Activated T-helper 1 cell treated with anti-CD3 and anti-CD28 coated beads, Interleukin-2, amount 50 U/mL, for 16 hours (primary cell): ENCODE measurements around the gene KRT40.
"Not testable (repeated sequence)": the region's sequence is repeated elsewhere in the genome, so short reads cannot be mapped to it uniquely, and the experiment has no call there.

Experiments
- DNase-seq, 2 donors: peaks; one replicate each; pipeline ENCODE4 v3.0.0-alpha.2; 2020; ENCODE audit warnings: low read depth in 1 of 2, low spot score in 1 of 2

The KRT40 gene

DNA sequence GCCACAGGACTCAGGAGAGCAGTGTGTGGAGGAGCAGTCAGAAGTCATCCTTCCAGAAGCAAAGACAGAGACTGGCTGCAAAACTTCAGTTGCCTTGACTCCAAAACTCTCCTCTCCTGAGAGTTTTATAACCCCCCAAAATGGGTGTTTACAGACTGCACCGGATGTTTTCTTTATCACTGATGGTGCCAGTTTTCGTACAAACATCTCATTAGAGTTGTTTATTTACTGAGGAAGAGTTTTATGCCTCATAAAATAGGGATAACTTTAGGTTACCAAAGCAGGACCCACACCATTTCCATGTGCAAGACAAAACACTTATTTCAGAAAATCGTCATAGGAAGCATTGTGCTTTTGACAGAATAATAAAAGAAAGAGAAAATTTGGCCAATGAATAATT is at the start of gene KRT40:
TSS of gene KRT40 (minus strand) at position 101 of the 400 bp plus-strand sequence. CDS start at position 48, 53 bp downstream.
- DNase-seq: no peak

DNA sequence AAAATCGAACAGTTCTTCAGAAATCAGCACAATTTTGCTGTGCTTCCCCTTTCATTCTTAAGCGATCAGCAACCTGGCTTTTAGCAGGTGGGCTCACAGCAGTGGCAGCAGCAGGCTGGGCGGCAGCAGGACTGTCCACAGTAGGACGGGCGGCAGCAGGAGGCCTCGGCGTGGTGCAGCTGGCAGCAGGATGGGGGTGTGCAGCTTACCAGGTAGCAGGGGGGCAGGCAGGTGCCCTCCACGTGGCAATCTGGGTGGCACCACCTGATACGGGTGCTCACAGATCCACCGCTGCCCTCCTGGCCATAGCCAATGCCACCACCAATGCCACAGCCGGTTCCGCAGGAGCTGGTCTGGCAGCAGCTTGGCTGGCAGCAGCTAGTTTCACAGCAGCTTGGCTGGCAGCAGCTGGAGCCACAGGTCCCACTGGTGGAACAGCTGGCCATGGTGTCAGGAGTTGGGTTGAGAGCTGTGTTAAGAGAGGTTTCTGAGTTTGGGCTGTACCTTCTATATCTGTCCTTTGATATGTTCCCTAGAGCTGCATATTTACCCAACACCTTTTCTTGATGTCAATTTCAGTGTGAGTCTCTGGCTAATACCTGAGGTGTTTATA is 45.6 kb upstream of the KRT40 start, which contains the start of gene KRTAP1-4:
TSS of gene KRTAP1-4 (minus strand) at position 563 of the 613 bp plus-strand sequence. CDS start at position 446, 117 bp downstream.
- DNase-seq: no peak

DNA sequence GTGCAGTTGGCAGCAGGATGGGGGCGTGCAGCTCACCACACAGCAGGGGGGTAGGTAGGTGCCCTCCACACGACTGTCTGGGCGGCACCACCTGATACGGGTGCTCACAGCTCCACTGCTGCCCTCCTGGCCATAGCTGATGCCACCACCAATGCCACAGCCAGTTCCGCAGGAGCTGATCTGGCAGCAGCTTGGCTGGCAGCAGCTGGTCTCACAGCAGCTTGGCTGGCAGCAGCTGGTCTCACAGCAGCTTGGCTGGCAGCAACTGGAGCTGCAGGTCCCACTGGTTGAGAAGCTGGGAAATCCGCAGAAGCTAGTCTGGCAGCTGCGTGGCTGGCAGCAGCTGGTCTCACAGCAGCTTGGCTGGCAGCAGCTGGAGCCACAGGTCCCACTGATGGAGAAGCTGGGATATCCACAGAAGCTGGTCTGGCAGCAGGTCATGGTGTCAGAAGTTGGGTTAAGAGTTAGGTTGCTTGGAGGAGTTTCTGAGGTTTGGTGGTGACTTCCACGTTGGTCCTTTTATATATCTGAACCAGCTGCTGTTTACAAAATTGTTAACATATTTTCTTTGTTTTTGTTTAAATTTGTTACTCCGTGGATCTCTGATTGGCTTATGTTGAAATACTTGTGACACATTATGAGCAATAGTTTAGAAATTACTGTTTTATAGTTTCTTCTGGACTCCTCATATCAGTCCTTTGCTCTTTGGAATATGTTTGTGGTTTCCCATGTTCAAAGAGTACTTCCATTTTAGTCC is 42.8 kb upstream of the KRT40 start, which contains the start of gene KRTAP1-5:
TSS of gene KRTAP1-5 (minus strand) at position 494 of the 757 bp plus-strand sequence. CDS start at position 441, 53 bp downstream.
- no peak for DNase-seq

DNA sequence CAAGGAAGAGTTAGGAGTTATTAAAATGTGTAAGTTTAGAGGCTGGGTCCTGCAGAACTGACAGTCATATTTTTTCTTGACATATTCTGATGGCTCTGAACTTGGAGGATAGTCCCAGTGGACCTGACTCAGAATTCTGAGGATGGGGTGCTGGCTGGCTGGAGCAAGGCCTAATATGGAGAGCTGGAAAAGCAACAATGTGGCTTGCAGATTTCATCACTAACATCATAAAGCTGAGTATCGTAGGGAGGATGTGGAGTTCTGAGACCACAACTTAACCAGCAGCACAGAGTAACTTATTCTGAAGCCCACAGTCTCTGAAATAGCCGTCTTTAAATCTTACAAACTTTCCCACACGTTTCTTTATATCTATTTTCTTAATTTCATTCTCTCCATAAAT is 40.6 kb upstream of the KRT40 start:
- no peak for DNase-seq

DNA sequence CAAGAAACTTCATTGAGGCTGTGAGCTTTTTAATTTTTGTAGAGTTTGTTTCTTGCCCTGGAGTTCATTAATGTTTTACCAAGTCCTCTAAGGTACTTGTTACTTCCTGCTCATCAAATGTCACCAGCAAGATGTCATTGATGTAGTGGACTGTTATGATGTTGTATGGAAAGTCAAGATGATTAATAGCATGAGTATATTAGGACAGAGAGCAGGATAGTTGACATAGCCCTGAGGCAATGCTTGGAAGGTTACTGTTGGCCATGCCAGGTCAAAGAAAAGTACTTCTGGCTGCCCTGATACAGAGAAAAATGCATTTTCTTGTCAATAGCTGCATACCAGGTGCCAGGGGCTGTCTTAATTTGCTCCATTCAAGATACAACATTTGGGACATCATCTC is 36.2 kb upstream of the KRT40 start:
- DNase-seq: no peak

DNA sequence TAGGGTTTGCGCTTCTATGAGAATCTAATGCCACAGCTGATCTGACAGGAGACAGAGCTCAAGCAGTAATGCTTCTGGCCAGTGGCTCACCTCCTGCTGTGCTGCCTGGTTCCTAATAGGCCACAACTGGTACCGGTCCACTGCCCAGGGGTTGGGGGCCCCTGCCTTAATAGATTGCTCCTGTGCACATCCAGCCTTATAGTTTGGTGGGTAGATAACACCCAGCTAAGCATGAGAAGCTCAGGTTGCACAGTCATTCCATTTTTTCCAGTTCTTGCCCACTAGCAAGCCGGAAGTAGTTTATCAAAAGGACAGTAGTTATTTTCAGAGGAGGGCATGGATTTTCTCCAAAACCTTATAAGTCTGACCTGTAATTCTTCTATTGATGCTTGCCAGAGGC is 35.3 kb upstream of the KRT40 start:
- no peak for DNase-seq

DNA sequence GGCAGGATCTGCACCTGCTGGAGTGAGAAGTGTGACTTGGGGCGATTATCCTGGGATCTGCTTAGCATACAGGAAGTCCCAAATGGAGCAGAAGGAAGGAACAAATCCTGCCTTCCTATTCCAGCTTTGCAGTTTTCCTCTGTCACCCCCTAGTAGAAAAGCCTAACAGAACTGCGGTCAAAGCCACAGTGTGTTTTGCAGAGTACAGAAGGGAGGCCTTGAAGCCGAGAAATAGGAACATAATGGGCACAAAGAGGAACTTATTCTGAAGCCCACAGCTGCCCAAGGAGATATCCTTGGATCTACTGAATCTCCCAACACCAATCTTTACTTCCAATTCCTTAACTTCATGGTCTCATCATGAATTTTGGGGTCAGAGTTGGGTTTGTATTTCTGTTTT is 34.4 kb upstream of the KRT40 start:
- no peak for DNase-seq

DNA sequence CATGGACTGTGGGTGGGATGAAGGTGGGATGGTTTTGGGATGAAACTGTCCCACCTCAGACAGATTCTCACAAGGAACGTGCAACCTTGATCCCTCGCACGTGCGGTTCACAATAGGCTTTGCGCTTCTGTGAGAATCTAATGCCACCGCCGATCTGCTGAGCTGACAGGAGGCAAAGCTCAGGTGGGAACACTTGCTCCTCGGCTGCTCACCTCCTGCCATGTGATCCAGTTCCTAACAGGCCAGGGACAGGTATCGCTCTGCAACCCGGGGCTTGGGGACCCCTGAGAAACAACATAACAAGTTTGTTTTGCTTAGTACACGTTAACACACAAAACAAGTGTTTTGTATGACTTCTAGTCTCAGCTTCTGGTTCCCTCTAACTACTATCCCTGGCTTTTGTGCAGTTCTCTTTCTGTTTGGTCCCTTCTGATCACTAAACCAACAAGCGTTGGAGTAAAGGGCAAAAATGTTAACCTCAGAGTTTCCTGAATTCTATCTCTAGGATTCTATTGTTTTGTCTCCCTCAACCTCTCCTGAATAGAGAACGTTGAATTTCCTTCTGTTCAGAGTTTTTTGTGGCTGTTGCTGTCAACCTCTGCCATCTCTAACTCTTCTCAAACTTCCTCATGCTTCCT is 32.6 kb upstream of the KRT40 start:
- no peak for DNase-seq

DNA sequence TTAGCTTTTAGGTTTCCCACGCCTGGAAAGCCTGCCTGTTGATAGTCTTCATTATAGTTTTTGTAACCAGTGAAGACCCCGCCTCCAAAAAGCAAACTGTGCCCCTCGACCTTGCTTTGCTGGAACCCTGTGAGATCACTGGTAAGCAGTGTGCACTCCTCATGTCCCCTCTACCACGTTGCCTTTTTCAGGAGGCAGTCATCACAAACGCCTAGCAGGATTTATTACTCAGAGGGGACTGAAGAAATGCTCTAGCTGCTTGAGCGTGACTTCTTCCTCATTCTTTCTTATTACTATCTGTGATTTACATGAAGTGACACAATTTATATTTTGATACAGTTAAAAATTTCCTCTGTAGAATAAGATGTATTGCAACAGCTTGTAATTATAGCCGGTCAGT is 31.3 kb upstream of the KRT40 start:
- no peak for DNase-seq

DNA sequence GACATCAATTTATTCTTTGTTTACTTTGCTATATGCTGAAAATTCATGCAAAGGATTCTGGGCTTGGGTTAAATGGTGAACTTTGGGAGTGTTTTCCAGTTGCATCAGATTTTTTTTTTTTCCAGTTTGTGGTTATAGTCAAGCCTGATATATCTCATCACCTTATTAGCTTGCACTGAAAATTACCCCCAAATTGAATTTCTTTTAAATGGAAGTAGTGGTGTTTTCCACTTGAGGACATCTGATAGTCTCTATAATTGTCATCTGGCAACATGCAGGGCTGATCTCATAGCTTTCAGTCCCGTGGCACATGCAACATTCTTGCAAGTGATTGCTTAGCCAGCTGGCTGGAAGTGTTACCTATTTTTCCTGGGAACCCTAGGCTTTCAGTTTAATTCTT is 29.5 kb upstream of the KRT40 start:
- DNase-seq: no peak

DNA sequence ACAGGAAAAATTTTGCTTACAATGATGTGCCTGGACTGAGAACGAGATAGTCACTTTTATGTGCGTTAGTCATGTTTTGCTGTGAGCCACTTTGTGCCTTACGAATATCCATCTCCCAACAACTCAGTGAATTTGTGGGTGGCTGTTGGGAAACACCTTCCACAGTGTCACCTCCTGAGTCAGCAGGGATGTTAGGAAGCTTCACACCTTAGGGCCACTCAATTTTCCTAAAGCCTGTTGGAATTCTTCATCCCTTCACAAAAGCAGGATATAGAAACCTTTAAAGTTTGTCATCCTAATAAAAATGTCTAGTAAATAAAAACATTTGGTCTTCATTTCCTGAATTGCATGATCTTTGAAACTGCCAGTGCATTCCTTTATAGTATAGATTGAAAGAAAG is 29.1 kb upstream of the KRT40 start:
- DNase-seq: no peak

DNA sequence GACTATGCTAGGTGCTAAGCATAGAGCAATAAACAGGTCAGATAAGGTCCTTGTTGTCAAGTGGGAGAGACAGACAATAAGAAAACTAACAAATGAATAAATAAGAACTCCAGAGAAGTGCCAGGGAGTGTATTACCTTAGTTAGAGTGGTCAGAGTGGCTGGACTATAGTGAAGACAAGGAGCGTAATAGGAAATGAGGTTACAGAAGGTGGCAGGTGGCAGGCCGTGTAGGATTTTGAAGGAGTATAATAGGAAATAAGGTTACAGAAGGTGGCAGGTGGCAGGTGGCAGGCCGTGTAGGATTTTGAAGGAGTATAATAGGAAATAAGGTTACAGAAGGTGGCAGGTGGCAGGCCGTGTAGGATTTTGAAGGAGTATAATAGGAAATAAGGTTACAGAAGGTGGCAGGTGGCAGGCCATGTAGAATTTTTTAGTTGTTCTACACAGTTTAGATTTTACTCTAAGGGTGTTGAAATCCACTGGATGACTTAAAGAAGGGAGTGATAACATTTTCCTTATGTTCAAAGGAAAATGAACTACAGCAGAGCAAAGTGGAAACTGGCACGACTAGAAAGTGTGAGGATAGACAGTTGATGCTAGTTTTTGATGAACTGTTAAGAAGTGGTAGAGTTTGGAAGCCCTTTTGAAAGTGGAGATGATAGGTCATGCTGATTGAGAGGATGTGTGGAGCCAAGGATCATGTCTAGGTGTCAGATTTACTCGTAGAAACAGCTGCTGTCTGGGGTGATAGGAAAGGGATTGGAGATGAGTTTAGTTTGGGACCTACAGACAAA is 28.4 kb upstream of the KRT40 start:
- no peak for DNase-seq

DNA sequence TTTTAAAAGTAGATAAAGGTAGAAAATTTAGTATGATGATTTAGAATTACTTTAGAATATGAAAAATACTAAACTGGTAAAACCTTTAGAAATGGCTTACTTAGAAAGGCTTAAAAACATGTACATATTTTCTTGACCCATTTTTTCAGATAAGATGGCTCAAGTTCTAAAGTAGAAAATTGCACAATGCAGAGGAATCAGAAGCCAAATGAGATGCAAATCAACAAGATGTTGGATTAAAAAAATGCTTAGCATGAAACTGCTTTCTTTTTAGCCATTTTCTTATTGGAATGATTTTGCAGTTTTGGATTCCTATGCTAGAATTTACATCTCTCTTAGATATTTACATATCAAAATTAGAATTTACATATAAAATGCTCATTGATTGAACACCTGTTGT is 26.3 kb upstream of the KRT40 start:
- DNase-seq: no peak

DNA sequence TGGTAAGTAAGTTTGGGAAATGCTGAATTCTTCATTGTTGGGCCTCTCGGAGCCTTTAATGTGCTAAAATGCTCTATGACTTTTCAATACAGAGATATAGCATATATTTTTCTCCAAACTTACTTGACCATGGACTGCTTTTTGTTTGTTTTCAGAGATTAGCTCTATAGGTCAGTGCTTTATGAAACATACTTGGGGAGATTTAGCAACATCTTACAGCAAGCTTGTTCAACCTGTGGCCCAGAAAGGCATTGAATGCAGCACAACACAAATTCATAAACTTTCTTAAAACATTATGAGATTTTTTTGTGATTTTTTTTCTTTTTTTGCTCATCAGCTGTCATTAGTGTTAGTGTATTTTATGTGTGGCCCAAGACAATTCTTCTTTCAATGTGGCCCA is 25.8 kb upstream of the KRT40 start:
- DNase-seq: no peak

DNA sequence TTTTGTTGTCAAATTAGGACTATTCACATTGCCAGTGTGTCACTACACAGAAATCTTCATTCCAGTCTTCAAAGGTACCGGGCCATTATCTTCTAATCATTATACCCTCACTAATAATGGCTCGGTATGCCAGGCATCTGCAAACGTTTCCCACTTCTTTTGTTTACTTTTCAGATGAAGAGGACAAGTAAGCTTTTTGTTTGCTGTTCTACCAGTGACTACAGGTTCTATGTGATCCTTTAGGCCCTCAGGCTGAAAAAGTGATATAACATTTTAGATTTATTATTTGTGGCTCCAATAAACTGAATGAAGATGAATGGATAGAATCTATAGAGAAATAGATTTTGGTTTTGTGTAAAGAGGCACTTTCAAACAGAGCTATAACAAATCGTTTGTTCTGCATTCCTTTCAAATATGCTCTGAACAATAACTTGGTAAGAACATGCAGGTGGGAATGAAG is 25.2 kb upstream of the KRT40 start:
- no peak for DNase-seq

DNA sequence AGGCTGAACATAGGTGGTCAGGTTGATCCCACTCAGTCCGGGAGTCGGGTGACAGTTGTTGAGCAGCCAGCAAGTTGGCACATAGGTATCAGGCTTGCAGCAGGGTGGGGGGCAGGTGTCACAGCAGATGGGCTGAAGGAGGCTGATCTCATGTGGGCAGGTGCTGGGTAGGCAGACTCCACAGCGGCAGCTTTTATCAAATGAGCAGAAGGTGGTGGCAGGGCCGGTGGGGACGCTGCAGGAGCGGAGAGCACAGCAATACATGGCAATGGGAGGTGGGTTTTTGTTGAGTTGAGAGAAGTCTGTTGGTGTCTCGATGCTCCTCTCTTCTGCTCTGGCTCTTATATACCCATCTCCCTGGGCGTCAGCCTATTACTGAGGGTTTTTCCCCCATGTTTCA is 24.7 kb upstream of the KRT40 start, which contains the start of gene KRTAP3-1:
TSS of gene KRTAP3-1 (minus strand) at position 318 of the 400 bp plus-strand sequence. CDS start at position 264, 54 bp downstream.
- DNase-seq: no peak

DNA sequence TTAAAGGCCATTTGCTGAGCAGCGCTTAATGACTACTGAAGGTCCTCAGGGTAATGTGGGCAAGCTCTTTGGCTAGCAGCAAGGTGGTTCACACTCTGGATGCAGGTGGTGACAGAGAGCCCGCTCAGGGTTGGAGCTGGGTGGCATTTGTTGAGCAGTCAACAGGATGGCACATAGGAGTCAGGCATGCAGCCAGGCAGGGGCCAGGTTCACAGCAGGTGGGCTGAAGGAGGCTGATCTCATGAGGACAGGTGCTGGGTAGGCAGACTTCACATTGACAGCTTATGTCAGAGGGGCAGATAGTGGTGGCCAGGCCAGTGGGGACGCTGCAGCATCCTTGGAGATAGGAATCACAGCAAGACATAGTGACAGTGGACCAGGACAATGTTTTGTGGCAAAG is 20.3 kb upstream of the KRT40 start:
- DNase-seq: no peak

DNA sequence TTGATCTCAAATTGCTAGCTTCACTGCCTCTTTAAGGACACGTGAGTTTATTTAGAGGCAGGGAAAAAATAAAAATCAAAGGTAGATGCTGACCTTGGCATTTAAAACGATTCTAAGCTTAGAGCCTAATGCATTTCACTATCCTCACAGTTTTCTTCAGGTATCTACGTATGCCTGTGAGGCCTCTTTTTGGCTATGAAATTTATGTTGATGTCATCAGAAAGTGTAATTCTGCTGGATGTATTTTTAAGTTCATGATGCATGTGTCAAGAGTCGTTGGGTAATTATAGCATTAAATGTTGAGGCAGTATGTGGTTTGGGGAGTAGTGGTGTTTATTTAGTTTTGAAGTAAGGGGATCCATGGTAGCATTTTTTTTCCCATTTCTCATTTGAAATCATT is 19.8 kb upstream of the KRT40 start:
- no peak for DNase-seq

DNA sequence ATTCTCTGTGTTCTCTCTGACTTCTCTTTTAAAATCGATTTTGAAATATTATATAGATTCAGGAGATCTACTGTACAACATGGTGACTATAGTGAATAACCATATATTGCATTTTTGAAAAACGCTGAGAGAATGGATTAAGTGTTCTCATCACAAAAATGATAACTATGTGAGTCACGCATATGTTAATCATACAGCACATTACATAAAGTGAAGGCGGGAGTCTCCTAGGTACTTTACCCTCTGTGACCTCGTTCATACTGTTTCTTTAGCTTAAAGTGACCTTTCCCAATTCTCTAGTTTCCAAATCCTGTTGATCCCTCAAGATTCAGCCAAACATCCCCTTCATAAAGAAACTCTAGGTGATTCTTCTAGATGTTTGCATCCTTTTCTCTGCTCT is 18.7 kb upstream of the KRT40 start:
- DNase-seq: no peak

DNA sequence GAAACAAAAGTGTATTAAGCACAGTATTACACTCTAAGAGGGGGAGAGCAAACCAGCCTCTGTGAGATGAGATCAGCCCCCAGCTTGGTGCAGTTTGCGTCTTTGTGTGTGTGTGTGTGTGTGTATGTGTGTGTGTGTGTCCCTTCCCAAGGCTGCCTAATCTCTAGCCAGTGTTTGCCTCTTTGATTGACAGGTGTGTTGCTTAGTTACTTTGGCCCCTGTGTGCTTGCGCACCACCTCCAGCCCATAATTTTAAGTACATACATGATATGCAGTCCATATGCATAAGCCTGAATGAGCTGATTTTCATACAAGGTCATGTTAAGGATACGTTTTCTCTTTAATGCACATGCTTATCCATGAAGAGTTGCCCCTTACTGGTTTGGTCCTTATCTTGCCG is 17.7 kb upstream of the KRT40 start:
- DNase-seq: no peak

DNA sequence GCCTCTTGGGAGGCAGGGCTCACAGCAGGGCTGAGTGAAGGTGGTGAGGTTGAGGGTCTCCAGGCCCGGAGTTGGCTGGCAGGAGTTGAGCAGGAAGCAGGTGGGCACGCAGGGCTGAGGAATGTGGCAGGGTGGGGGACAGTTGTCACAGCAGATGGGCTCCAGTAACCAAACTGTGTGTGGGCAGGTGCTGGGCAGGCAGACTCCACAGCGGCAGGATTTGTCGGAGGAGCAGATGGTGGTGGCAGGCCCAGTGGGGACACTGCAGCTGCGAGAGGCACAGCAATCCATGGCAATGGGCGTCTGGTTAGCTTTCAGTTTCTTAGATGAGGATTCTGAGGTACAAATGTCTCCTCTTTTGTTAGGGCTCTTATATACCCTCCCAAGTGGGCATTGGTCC is 15.4 kb upstream of the KRT40 start, which contains the start of gene KRTAP3-2:
TSS of gene KRTAP3-2 (minus strand) at position 344 of the 400 bp plus-strand sequence. CDS start at position 291, 53 bp downstream.
- not testable (repeated sequence) for DNase-seq
